ENCODE data around the gene RNF19B. TPM values are rescaled to one million over a fixed set of nuclear protein-coding genes. Genes with fewer than 3 reads are reported as not detected.
"Not testable (repeated sequence)": the region's sequence is repeated elsewhere in the genome, so short reads cannot be mapped to it uniquely, and the experiment has no call there.

RNF19B gene
- total RNA-seq, 5 donors from 2014 or later (not counting 1 experiment from before 2014, with no cell fraction given) = 28.7 to 44.8 (median 30.3) TPM

DNA sequence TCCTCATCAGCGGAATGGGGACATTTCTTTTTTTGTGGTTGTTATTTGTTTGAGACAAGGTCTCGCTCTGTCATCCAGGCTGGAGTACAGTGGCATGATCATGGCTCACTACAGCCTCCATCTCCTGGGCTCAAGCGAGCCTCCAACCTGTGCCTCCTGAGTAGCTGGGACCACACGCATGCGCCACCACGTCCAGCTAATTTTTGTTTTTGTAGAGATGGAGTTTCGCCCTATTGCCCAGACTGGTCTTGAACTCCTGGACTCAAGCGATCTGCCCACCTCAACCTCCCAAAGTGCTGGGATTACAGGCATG is 28.7 kb upstream of the RNF19B start:
- H3K4me1 ChIP-seq (ENCODE audit: control insufficient read depth in 1 of 2, extremely low read depth in 1 of 2, insufficient read depth in 2 of 2, low read length in 2 of 2) = peaks cover 2 to 26% of the 10 kb centered on the region in 2 experiments

DNA sequence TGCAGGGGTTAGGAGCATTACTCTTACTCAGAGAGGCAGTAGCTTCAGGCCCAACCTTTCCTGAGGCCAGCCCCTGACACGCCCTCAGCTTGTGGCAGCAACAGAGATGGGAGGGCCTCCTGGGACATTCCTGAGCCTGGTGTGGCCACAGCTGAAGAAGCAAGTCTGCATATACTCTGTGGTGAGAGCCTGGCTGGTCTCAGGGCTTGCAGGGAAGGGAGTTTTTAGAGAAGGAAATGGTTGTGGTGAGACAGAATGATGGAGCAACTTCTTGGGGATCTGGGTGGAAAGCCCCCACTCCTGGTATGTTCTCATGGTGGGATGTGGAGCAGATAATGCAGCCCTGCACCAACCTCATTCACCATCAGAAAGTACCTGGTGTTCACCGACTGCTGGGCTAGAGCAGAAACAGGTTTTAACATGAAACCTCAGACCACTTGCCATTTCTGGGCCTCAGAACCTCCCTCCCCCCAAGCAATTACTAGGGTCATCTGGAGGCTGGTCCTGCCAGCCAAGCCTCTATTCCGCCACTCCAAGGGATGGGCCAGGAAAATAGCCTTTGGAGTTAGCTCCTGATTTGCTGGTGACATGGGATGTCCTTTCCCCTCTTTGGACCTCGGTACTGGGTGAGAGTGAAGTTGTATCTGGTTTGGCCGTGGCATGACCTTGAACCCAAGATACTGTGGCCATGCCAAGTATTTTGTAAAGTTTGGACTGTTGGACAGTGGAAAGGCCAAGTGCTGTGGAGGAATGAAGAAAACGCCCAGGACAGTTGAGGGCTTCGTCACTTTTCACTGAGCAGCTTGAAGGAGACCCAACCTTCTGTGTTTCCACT is 28.1 kb upstream of the RNF19B start:
- no peaks in the 10 kb centered on the region for H3K36me3 ChIP-seq (ENCODE audit: control insufficient read depth in 2 of 2, extremely low read depth in 1 of 2, insufficient read depth in 1 of 2, low read length in 1 of 2)
- Mint-ChIP-seq H3K4me1 (peaks cover 19 to 47% (median 27%) of the 10 kb centered on the region in 3 donors), H3K36me3 (no peaks in the 10 kb centered on the region), H3K9me3 (no peaks in the 10 kb centered on the region), H3K27ac (peak overlapping the region; percentile 29 to 85), H3K4me3 (peak overlapping the region in 1 of 3 donors; percentile 9), H3K27me3 (no peaks in the 10 kb centered on the region)
- CTCF ChIA-PET = no interaction called here
- no peak overlapping the region for H3K4me3 ChIP-seq (ENCODE audit: control insufficient read depth in 1 of 2, extremely low read depth in 1 of 2, low read length in 1 of 2)
- peak in 31 of 35 experiments; percentile 9 to 69 (median 26) for DNase-seq
- H3K27ac ChIP-seq (ENCODE audit: low read length) = peak overlapping the region; percentile 17
- H3K4me1 ChIP-seq (ENCODE audit: control insufficient read depth in 1 of 2, extremely low read depth in 1 of 2, insufficient read depth in 2 of 2, low read length in 2 of 2) = peaks cover 0 to 20% of the 10 kb centered on the region in 2 experiments
- ATAC-seq (replicated peaks in 1 of 4) = peak; percentile 42 to 91 (median 50)
- 33% methylated on average over 2 of the region's 7 CpGs for WGBS (ENCODE audit: insufficient coverage)
- POLR2A ChIA-PET = no interaction called here
- H3K27me3 ChIP-seq (replicated peaks in 1 of 2; ENCODE audit: control insufficient read depth in 2 of 2, extremely low read depth in 1 of 2, insufficient read depth in 2 of 2, low read length in 1 of 2) = no peaks in the 10 kb centered on the region
- H3K9me3 ChIP-seq = no peaks in the 10 kb centered on the region

More for the DNA sequence above, 28.7 kb upstream of the RNF19B start:
- CTCF ChIA-PET; H3K4me3 Mint-ChIP-seq; H3K27me3 ChIP-seq (replicated peaks in 1 of 2; ENCODE audit: control insufficient read depth in 2 of 2, extremely low read depth in 1 of 2, insufficient read depth in 2 of 2, low read length in 1 of 2); H3K36me3 Mint-ChIP-seq; H3K27me3 Mint-ChIP-seq; H3K9me3 ChIP-seq; H3K9me3 Mint-ChIP-seq; DNase-seq; H3K36me3 ChIP-seq (ENCODE audit: control insufficient read depth in 2 of 2, extremely low read depth in 1 of 2, insufficient read depth in 1 of 2, low read length in 1 of 2); H3K4me3 ChIP-seq (ENCODE audit: control insufficient read depth in 1 of 2, extremely low read depth in 1 of 2, low read length in 1 of 2); POLR2A ChIA-PET: not testable (repeated sequence)
- peak overlapping the region; percentile 2 for H3K27ac ChIP-seq (ENCODE audit: low read length)
- Mint-ChIP-seq H3K27ac (peak overlapping the region; percentile 15 to 55), H3K4me1 (peaks cover 24 to 52% (median 33%) of the 10 kb centered on the region in 3 donors)
- ATAC-seq (replicated peaks in 1 of 4) = peak in 1 of 4 experiments; percentile 6
- whole genome bisulfite sequencing (ENCODE audit: insufficient coverage) = 89% methylated on average over 1 of the region's 8 CpGs

DNA sequence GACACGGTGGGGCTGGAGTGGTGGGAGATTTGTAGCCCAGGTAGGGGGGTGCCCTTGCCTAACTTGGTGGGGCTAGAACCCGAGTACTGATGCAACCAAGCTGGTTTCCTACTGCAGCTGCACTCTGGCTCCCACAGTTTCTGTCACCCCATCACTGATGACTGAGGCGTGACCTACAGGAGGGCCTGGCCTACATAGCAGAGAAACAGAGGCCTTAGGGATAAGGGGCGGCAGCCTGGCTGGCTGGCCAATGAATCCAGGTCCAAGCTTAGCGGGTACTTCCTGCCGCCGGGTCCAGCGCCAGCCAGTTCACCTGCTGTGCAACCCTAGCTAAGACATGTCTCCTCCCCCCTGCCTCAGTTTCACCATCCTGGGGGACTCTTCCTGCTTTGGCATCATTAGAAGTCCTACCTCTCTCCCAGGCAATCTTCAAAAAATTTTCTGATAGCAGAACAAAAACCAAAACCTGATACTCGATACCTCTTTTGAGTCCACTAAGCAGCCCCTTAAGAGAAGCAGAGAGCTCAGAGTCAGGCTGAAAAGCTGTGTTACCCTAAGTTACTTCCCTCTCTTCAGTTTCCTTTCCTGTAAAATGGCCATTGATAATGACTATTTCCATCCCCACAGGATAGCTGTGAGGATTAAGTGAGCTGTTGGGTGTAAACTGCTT is 27.3 kb upstream of the RNF19B start:
- peak overlapping the region; percentile 17 for H3K27ac ChIP-seq (ENCODE audit: low read length)
- ChIA-PET POLR2A (no interaction called here), CTCF (no interaction called here)
- no peaks in the 10 kb centered on the region for H3K36me3 Mint-ChIP-seq
- H3K4me3 ChIP-seq (ENCODE audit: control insufficient read depth in 1 of 2, extremely low read depth in 1 of 2, low read length in 1 of 2) = no peak overlapping the region
- H3K9me3 ChIP-seq = no peaks in the 10 kb centered on the region
- H3K4me1 ChIP-seq (ENCODE audit: control insufficient read depth in 1 of 2, extremely low read depth in 1 of 2, insufficient read depth in 2 of 2, low read length in 2 of 2) = peaks cover 0 to 17% of the 10 kb centered on the region in 2 experiments
- peak overlapping the region; percentile 29 to 85 for H3K27ac Mint-ChIP-seq
- no peaks in the 10 kb centered on the region for H3K9me3 Mint-ChIP-seq
- H3K4me3 Mint-ChIP-seq = no peak overlapping the region
- no peaks in the 10 kb centered on the region for H3K27me3 Mint-ChIP-seq
- DNase-seq (no peak), ATAC-seq (replicated peaks in 1 of 4) (no peak)
- no peaks in the 10 kb centered on the region for H3K36me3 ChIP-seq (ENCODE audit: control insufficient read depth in 2 of 2, extremely low read depth in 1 of 2, insufficient read depth in 1 of 2, low read length in 1 of 2)
- WGBS (ENCODE audit: insufficient coverage) = 73% methylated on average over 7 of the region's 9 CpGs
- peaks cover 15 to 41% (median 22%) of the 10 kb centered on the region in 3 donors for H3K4me1 Mint-ChIP-seq
- H3K27me3 ChIP-seq (replicated peaks in 1 of 2; ENCODE audit: control insufficient read depth in 2 of 2, extremely low read depth in 1 of 2, insufficient read depth in 2 of 2, low read length in 1 of 2) = no peaks in the 10 kb centered on the region

GRCh38 chr1:32991386-32991785 is 26.8 kb upstream of the RNF19B start:
- H3K27ac ChIP-seq (ENCODE audit: low read length) = peak overlapping the region; percentile 17
- no peak overlapping the region for H3K4me3 ChIP-seq (ENCODE audit: control insufficient read depth in 1 of 2, extremely low read depth in 1 of 2, low read length in 1 of 2)
- H3K9me3 ChIP-seq = no peaks in the 10 kb centered on the region
- ChIA-PET CTCF (no interaction called here), POLR2A (no interaction called here)
- no peak for DNase-seq
- peak overlapping the region in 1 of 2 donors; percentile 11 for H3K27ac Mint-ChIP-seq
- WGBS (ENCODE audit: insufficient coverage) = 90% methylated on average over 3 of the region's 5 CpGs
- no peaks in the 10 kb centered on the region for H3K36me3 ChIP-seq (ENCODE audit: control insufficient read depth in 2 of 2, extremely low read depth in 1 of 2, insufficient read depth in 1 of 2, low read length in 1 of 2)
- H3K4me1 Mint-ChIP-seq = peaks cover 15 to 41% (median 22%) of the 10 kb centered on the region in 3 donors
- no peak for ATAC-seq (replicated peaks in 1 of 4)
- no peaks in the 10 kb centered on the region for H3K9me3 Mint-ChIP-seq
- no peaks in the 10 kb centered on the region for H3K27me3 ChIP-seq (replicated peaks in 1 of 2; ENCODE audit: control insufficient read depth in 2 of 2, extremely low read depth in 1 of 2, insufficient read depth in 2 of 2, low read length in 1 of 2)
- no peak overlapping the region for H3K4me3 Mint-ChIP-seq
- no peaks in the 10 kb centered on the region for H3K36me3 Mint-ChIP-seq
- H3K27me3 Mint-ChIP-seq = no peaks in the 10 kb centered on the region
- peaks cover 0 to 17% of the 10 kb centered on the region in 2 experiments for H3K4me1 ChIP-seq (ENCODE audit: control insufficient read depth in 1 of 2, extremely low read depth in 1 of 2, insufficient read depth in 2 of 2, low read length in 2 of 2)

DNA sequence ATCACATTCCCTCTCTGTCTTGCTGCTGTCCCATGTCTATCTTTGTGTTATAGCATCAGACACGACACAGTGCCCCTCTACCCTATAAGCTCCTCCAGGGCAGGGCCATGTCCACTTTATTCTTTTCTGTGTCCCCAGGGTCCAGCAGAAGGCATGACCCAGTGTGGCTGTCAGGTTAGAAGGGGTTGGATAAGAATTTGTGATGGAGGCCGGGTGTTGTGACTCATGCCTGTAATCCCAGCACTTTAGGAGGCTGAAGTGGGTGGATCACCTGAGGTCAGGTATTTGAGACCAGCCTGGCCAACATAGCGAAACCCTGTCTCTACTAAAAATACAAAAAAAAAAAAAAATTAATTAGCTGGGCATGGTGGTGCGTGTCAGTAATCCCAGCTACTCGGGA is 26.3 kb upstream of the RNF19B start:
- Histone ChIP-seq H3K27ac (ENCODE audit: low read length) (no peak overlapping the region), H3K4me1 (ENCODE audit: control insufficient read depth in 1 of 2, extremely low read depth in 1 of 2, insufficient read depth in 2 of 2, low read length in 2 of 2) (peaks cover 0 to 17% of the 10 kb centered on the region in 2 experiments), H3K36me3 (ENCODE audit: control insufficient read depth in 2 of 2, extremely low read depth in 1 of 2, insufficient read depth in 1 of 2, low read length in 1 of 2) (no peaks in the 10 kb centered on the region), H3K9me3 (no peaks in the 10 kb centered on the region), H3K4me3 (ENCODE audit: control insufficient read depth in 1 of 2, extremely low read depth in 1 of 2, low read length in 1 of 2) (no peak overlapping the region), H3K27me3 (replicated peaks in 1 of 2; ENCODE audit: control insufficient read depth in 2 of 2, extremely low read depth in 1 of 2, insufficient read depth in 2 of 2, low read length in 1 of 2) (no peaks in the 10 kb centered on the region)
- no peak overlapping the region for H3K27ac Mint-ChIP-seq
- no CpG with 5 or more reads among the region's 5 CpGs for WGBS (ENCODE audit: insufficient coverage)
- H3K4me3 Mint-ChIP-seq = no peak overlapping the region
- H3K9me3 Mint-ChIP-seq = no peaks in the 10 kb centered on the region
- peaks cover 15 to 41% (median 22%) of the 10 kb centered on the region in 3 donors for H3K4me1 Mint-ChIP-seq
- no peaks in the 10 kb centered on the region for H3K27me3 Mint-ChIP-seq
- DNase-seq (no peak), ATAC-seq (replicated peaks in 1 of 4) (no peak)
- ChIA-PET CTCF (interaction anchor here in 1 of 2 donors (0.6 kb wide), 1 partner anchor 16 kb away, joined by 3 read pairs; no protein-coding TSS in a partner anchor), POLR2A (interaction anchor here in 1 of 2 donors (0.6 kb wide), 1 partner anchor 50 kb away, joined by 3 read pairs; no protein-coding TSS in a partner anchor)
- H3K36me3 Mint-ChIP-seq = no peaks in the 10 kb centered on the region

GRCh38 chr1:32989160-32990050 is 24.8 kb upstream of the RNF19B start:
- DNase-seq (peak in 3 of 35 experiments; percentile 10 to 30 (median 27)), ATAC-seq (replicated peaks in 1 of 4) (peak in 1 of 4 experiments; percentile 44)
- H3K27me3 ChIP-seq (replicated peaks in 1 of 2; ENCODE audit: control insufficient read depth in 2 of 2, extremely low read depth in 1 of 2, insufficient read depth in 2 of 2, low read length in 1 of 2) = no peaks in the 10 kb centered on the region
- H3K9me3 Mint-ChIP-seq = no peaks in the 10 kb centered on the region
- no peaks in the 10 kb centered on the region for H3K36me3 ChIP-seq (ENCODE audit: control insufficient read depth in 2 of 2, extremely low read depth in 1 of 2, insufficient read depth in 1 of 2, low read length in 1 of 2)
- 80% methylated on average over 1 of the region's 6 CpGs for WGBS (ENCODE audit: insufficient coverage)
- H3K4me3 Mint-ChIP-seq = no peak overlapping the region
- peaks cover 0 to 28% of the 10 kb centered on the region in 2 experiments for H3K4me1 ChIP-seq (ENCODE audit: control insufficient read depth in 1 of 2, extremely low read depth in 1 of 2, insufficient read depth in 2 of 2, low read length in 2 of 2)
- H3K4me3 ChIP-seq (ENCODE audit: control insufficient read depth in 1 of 2, extremely low read depth in 1 of 2, low read length in 1 of 2) = no peak overlapping the region
- H3K27ac ChIP-seq (ENCODE audit: low read length) = no peak overlapping the region
- H3K36me3 Mint-ChIP-seq = no peaks in the 10 kb centered on the region
- H3K27ac Mint-ChIP-seq = peak overlapping the region; percentile 12 to 21
- ChIA-PET CTCF (no interaction called here), POLR2A (no interaction called here)
- no peaks in the 10 kb centered on the region for H3K9me3 ChIP-seq
- no peaks in the 10 kb centered on the region for H3K27me3 Mint-ChIP-seq
- H3K4me1 Mint-ChIP-seq = peaks cover 15 to 42% (median 27%) of the 10 kb centered on the region in 3 donors

All from T-cell (primary cell).